ENCODE measurements around the gene RFC1.
"Not testable (repeated sequence)": the region's sequence is repeated elsewhere in the genome, so short reads cannot be mapped to it uniquely, and the experiment has no call there.

Gene RFC1

DNA sequence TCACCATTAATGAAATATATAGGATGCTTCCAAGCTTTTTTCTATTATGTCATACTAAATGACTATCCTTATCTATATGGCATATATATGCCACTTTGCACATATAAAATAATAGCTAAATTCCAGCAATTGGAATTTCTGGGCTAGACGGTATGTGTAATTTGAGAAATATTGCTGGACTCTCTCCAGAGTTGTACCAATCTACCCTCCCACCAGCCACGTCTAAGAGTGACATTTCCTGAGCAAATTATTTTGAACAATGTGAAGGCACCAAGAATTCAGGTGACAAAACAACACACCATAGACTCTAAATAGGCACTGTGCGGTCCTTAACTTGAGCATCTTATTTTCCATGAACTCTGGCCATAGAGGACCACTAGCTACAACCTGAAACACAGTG, 62.3 kb downstream of the RFC1 start:
- no peak for DNase-seq (ENCODE audit: low read depth)

DNA sequence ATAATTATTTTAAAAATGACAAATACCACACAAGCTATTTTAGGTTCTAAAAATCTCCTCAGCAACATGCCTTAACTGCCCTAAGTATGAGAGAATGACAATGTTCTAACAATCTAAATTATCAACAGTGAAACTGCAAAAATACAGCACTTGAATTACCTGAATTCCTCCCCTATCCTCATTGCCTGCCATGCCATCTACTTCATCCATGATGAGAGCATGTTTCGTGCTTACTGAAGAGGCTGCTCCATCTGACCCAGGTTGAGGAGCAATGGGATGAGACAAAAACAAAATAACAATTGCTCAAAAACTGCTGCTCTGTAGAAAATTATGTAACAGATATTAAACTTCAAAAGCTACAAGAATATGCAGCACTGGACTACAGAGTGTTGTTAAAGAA, 63.3 kb downstream of the RFC1 start:
- DNase-seq (ENCODE audit: low read depth): no peak

DNA sequence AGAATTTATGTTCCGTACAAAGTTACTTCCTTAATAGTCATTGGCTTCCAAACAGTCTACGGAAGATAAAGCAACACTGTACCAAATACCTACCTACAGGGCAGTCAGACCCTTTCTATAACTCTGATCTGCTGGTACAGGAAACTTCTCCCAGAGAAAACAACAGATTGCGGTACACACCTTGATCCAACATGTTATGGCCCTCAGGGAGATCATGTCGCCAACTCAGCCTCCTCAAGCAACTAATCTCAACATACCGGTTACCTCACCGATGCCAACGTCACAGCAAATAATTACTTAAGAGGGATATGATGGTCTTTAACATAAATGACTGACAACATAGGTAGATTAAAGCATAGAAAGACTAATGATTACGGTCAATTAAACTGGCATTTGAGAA, 70.4 kb downstream of the RFC1 start:
- DNase-seq (ENCODE audit: low read depth): no peak

GRCh38 chr4:39292433-39292832, 73.7 kb downstream of the RFC1 start:
- DNase-seq (ENCODE audit: low read depth): not testable (repeated sequence)

- no peak for DNase-seq (ENCODE audit: low read depth)
Observed at GRCh38 chr4:39291686-39292085, 74.5 kb downstream of the RFC1 start.

DNA sequence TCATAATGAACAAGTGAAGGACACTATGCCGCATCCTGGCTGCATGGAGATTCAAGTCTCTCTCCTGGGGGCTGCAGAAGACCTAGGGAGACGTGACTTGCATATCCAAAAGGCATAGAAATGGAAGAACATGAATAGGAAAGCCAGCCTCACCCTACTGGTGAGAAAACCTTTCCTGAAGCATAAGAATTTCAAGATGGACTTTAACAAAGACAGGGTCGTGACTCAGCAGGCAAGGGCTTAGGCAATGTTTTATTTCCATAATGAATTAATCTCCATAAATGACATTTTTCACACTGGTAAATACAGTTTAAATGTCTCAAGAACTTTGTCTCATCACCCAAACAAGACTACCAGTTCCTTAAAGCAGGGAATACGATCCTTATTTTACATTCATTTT, 78.9 kb downstream of the RFC1 start:
- no peak for DNase-seq (ENCODE audit: low read depth)

- DNase-seq (ENCODE audit: low read depth): no peak
Observed at GRCh38 chr4:39286263-39286662, 79.9 kb downstream of the RFC1 start.

- no peak for DNase-seq (ENCODE audit: low read depth)
Observed at GRCh38 chr4:39285853-39286252, 80.3 kb downstream of the RFC1 start.

DNA sequence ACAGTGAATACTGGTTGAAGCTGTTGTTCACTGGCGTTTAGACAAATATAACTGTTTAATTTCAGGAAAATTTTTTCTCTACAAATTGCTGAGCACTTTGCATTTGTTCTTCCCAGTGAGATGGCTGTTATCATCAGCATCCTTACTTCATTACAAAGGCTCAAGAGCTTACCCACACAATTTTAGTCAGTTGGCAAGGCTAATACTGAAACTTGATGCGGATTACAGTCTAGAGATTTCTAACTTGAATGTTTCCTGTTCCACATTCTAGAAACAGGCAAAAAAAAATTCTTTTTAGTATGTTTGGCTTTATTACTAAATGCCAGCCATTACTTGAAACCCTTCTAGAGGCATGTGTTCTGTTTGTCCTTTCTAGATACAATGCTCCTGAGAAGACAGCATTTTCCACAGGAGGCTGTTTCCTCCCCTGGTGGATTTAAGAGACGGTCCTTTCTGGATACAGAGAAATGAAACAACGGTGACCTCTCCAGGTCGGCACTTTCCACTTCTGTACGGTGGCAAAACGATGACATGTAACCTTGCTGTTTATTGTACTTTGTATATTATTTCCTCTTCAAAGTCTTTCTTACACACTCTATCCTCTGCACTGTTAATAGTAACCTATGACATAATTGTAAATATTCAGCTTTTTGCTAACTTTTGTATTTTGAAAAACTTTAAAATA, 80.9 kb downstream of the RFC1 start:
- DNase-seq (ENCODE audit: low read depth): no peak

DNA sequence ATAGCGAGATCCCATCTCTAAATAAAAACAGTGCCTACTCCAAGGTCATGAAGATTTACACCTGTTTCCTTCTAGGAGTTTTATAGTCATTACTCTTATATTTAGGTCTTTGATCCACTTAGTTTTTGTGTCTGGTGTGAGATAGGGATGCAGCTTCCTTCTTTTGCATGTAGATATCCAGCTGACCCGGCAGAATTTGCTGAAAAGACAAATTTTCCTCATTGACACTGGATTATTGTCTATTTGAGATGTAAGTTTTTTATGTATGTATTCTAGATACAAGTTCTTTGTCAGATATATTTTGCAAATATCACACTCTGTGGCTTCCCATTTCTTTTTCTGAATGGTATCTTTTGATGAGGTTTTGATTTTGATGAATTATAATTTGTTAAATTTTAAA, 85.4 kb downstream of the RFC1 start:
- DNase-seq (ENCODE audit: low read depth): no peak

DNA sequence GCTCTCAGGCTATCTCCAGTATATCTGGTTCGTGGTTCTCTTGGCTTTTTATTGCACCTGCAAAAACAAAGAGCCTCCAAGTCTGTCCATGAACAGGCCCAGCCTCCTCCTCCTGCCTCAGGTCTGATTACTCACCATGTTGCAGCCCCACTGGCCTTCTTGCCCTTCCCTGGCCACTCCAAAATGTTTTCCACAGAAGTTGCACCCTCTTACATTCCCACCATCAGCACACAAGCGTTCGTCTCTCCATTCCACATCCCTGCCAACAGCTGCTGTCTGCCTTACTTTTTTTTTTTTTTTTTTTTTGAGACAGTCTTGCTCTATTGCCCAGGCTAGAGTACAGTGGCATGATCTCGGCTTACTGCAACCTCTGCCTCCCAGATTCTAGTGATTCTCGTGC, 86.7 kb downstream of the RFC1 start:
- DNase-seq (ENCODE audit: low read depth): no peak

DNA sequence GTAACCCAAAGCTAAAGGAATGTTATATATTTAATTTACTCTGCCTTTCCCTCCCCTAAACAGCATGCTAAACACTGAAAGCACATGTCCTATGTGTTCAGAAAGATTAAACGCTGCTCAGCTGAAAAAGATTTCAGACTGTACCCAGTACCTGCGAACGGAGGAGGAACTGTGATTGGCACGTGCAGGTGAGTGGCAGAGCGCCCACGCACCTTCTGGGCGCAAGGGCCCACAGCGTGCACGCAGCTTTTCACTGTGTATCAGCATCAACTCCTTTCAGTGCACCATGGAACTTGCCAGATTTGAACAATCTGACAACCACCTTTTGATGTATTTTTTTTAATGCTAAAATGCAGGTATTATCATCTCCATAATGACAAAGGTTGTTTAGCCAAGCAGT, 87.7 kb downstream of the RFC1 start:
- no peak for DNase-seq (ENCODE audit: low read depth)

GRCh38 chr4:39277661-39278060, 88.5 kb downstream of the RFC1 start:
- DNase-seq (ENCODE audit: low read depth): not testable (repeated sequence)

- no peak for DNase-seq (ENCODE audit: low read depth)
Observed at GRCh38 chr4:39274503-39274902, 91.7 kb downstream of the RFC1 start.

DNA sequence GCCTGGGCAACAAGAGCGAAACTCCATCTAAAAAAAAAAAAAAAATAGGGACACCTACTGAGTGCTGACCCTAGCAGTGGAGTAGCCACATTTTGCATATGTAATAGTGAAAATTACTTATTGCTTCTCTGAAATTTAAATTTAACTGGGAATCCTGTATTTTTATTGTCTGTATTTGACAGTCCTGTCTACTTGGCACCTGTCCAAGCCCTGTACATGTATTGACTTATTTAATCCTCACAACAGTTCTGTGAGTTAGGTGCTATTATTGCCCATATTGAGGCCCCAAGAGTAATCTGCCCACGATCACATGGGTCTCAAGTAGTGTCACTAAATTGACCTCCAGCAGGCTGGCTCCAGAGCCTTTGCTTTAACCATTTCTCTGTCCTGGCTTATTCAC, 102.3 kb downstream of the RFC1 start:
- no peak for DNase-seq (ENCODE audit: low read depth)

- no peak for DNase-seq (ENCODE audit: low read depth)
Observed at GRCh38 chr4:39259571-39260330, 106.4 kb downstream of the RFC1 start.

GRCh38 chr4:39256436-39256835, 109.7 kb downstream of the RFC1 start:
- no peak for DNase-seq (ENCODE audit: low read depth)

DNA sequence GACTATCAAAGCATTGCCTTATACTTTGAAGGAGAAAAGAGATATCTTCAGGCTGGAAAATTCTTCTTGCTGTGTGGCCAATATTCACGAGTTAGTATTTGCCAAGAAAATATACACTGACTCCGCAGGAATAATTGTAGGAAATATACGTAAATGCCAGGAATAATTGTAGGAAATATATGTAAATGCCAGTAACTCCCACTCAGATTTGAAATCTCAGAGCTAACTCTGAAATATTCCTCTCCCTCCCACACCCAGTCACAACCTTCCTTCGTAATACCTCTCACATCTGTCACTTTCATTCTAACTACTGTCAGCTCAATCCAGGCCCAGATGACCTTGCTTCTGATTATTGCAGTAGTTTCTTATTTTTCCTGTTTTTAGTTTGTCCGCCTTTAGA, 110.3 kb downstream of the RFC1 start:
- DNase-seq (ENCODE audit: low read depth): no peak

DNA sequence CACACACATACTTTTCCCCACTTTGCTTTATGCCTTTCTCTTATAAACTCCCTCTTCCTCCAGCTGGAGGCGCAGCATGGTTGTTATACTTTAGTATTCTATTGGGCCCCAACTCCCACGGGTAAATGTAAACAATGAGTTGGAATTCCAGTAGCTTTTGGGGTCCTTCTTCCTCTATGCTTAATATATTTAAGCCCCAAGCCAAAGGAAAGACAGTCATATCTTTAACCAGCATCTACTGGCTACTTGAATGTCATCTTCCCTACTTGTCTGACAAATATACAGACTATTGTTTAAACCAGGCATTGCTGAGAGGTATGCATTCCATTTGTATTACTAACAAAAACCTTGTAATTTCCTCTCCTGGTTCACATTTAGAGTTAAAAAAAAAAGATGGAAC, 110.9 kb downstream of the RFC1 start:
- no peak for DNase-seq (ENCODE audit: low read depth)

DNA sequence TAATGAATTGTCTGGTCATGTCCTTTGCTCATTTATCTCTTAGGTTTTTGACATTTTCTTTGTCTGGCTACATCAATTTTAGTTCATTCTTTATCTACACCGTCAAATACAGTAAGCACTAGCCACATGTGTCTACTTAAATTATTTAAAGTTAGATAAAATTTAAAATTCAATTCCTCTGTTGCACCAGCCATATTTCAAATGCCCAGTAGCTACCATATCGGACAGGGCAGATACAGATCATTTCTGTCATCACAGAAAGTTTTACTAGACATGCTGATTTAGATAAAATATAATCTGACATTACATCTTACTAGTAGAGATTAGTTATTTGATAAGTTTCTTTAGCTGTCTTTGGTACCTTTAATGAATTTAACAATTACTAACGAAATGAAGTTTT, 122.7 kb downstream of the RFC1 start:
- DNase-seq (ENCODE audit: low read depth): no peak

Data from stimulated activated CD8-positive, alpha-beta memory T cell treated with anti-CD3 and anti-CD28 coated beads, Interleukin-15, amount 100 ng/mL, for 1 hour (primary cell).